Measurements from ENCODE around the gene GPC3.

GRCh38 chrX:133726211-133726630, 259.2 kb downstream of the GPC3 start:
- TF ChIP-seq CTCF (conservative IDR thresholded peaks at IDR 0.05 in 1 of 2, IDR thresholded peaks at IDR 0.05 in 1 of 2; ENCODE audit: extremely low read depth in 1 of 2, insufficient read depth in 1 of 2, low read depth in 1 of 2, low read length in 2 of 2) (no peak), EZH2 (IDR thresholded peaks at IDR 0.05; ENCODE audit: borderline replicate concordance, low read length) (no peak)
